IMR-90 (cell line): ENCODE results near the gene SORCS1. TPM values are rescaled to one million over a fixed set of nuclear protein-coding genes. Genes with fewer than 3 reads are reported as not detected.

ENCODE experiments used
- ATAC-seq: fragments of 200-7000 bp; cut with Tn5 transposase; 2 replicates; pipeline ENCODE4 v1.9.1; 2020; ENCODE audit warnings: low read depth, mild to moderate bottlenecking, moderate library complexity
- BruUV-seq: library from RNA; stranded (reverse); fragments of 400-500 nt; replicated peaks from 2 replicates; lab custom pipeline; 2021; lab: Mats Ljungman, UMichigan
- CTCF ChIA-PET: fragments of 300-600 bp; formaldehyde crosslinking; extraction: SDS; loops from one replicate; lab custom pipeline; 2021; ENCODE audit warnings: antibody characterized with exemption; lab: Yijun Ruan, JAX
- POLR2A ChIA-PET: fragments of 300-600 bp; sonication (Branson Sonifier 250); formaldehyde crosslinking; loops from one replicate; lab custom pipeline; 2022; ENCODE audit warnings: antibody characterized with exemption; ENCODE audit not compliant: unreplicated experiment; lab: Charles Lee
- DNase-seq: peaks from one replicate; pipeline ENCODE4 v3.0.0; 2013
- H2AFZ ChIP-seq: replicated peaks from 2 replicates; pipeline ENCODE3; 2013; ENCODE audit warnings: low read length, mild to moderate bottlenecking; ENCODE audit not compliant: poor library complexity
- H2AK5ac ChIP-seq: 2 replicates; pipeline ENCODE4 v1.6.1; 2013; ENCODE audit warnings: low read depth, low read length, inconsistent platforms
- H2AK9ac ChIP-seq: replicated peaks from 2 replicates; pipeline ENCODE3; 2013; ENCODE audit warnings: mild to moderate bottlenecking, low read depth, low read length, moderate library complexity; ENCODE audit not compliant: poor library complexity
- H2BK120ac ChIP-seq: 2 replicates; pipeline ENCODE4 v1.6.1; 2013; ENCODE audit warnings: low read depth, low read length, inconsistent platforms
- H2BK15ac ChIP-seq: 3 replicates; pipeline ENCODE4 v1.6.1; 2013; ENCODE audit warnings: low read depth, low read length, inconsistent platforms
- H2BK20ac ChIP-seq: 2 replicates; pipeline ENCODE4 v1.6.1; 2013; ENCODE audit warnings: low read depth, mild to moderate bottlenecking, inconsistent platforms, low read length, moderate library complexity
- H2BK5ac ChIP-seq: 2 replicates; pipeline ENCODE4 v1.6.1; 2013; ENCODE audit warnings: mild to moderate bottlenecking, low read depth, low read length, inconsistent platforms; ENCODE audit not compliant: poor library complexity, severe bottlenecking
- H3K14ac ChIP-seq: replicated peaks from 2 replicates; pipeline ENCODE4 v1.6.1; 2013; ENCODE audit warnings: low read depth, low read length, inconsistent platforms
- H3K18ac ChIP-seq: 2 replicates; pipeline ENCODE4 v1.6.1; 2013; ENCODE audit warnings: low read depth, low read length, control low read depth
- H3K23ac ChIP-seq: 2 replicates; pipeline ENCODE4 v1.6.1; 2013; ENCODE audit warnings: low read depth, low read length, inconsistent platforms
- H3K27ac ChIP-seq: 2 replicates; pipeline ENCODE4 v1.5.1; 2013; ENCODE audit warnings: mild to moderate bottlenecking, control low read depth, low read length; ENCODE audit not compliant: insufficient read depth
- H3K27me3 ChIP-seq: 2 replicates; pipeline ENCODE4 v1.6.1; 2013; ENCODE audit warnings: low read length; ENCODE audit not compliant: control insufficient read depth, insufficient read depth
- H3K36me3 ChIP-seq: 2 replicates; pipeline ENCODE4 v1.6.1; 2013; ENCODE audit warnings: low read length, mixed read lengths; ENCODE audit not compliant: control insufficient read depth, insufficient read depth
- H3K4ac ChIP-seq: 2 replicates; pipeline ENCODE4 v1.6.1; 2013; ENCODE audit warnings: low read depth, low read length, inconsistent platforms
- H3K4me1 ChIP-seq: 2 replicates; pipeline ENCODE4 v1.6.1; 2013; ENCODE audit warnings: low read length, mixed read lengths; ENCODE audit not compliant: control insufficient read depth, insufficient read depth
- H3K4me2 ChIP-seq: 2 replicates; pipeline ENCODE4 v1.6.1; 2013; ENCODE audit warnings: low read depth, mild to moderate bottlenecking, control low read depth, low read length, moderate library complexity
- H3K4me3 ChIP-seq: 2 replicates; pipeline ENCODE4 v1.5.1; 2013; ENCODE audit warnings: low read depth, mild to moderate bottlenecking, control low read depth, low read length, moderate library complexity; ENCODE audit not compliant: insufficient read depth
- H3K56ac ChIP-seq: 2 replicates; pipeline ENCODE4 v1.6.1; 2013; ENCODE audit warnings: low read length, inconsistent platforms; ENCODE audit not compliant: insufficient read depth; ENCODE audit errors: extremely low read depth
- H3K79me1 ChIP-seq, 2 experiments: 2 replicates each; pipeline ENCODE4 v1.6.1; 2013; ENCODE audit warnings: low read length in 2 of 2, inconsistent platforms in 1 of 2, low read depth in 1 of 2
- H3K9ac ChIP-seq: 2 replicates; pipeline ENCODE4 v1.6.1; 2013; ENCODE audit warnings: low read depth, low read length, control low read depth
- H3K9me1 ChIP-seq: 2 replicates; pipeline ENCODE4 v1.6.1; 2013; ENCODE audit warnings: low read length, inconsistent platforms; ENCODE audit not compliant: insufficient read depth
- H3K9me3 ChIP-seq: 2 replicates; pipeline ENCODE4 v1.6.1; 2013; ENCODE audit warnings: low read length; ENCODE audit not compliant: control insufficient read depth, insufficient read depth
- H4K20me1 ChIP-seq: 2 replicates; pipeline ENCODE4 v1.6.1; 2013; ENCODE audit warnings: low read length, inconsistent platforms; ENCODE audit not compliant: insufficient read depth
- H4K5ac ChIP-seq: 2 replicates; pipeline ENCODE4 v1.6.1; 2013; ENCODE audit warnings: mild to moderate bottlenecking, low read depth, low read length, control low read depth
- H4K8ac ChIP-seq, 2 experiments: 2 replicates each; pipeline ENCODE4 v1.6.1; 2013; ENCODE audit warnings: low read depth in 2 of 2, low read length in 2 of 2, control low read depth in 1 of 2, inconsistent platforms in 1 of 2
- H4K91ac ChIP-seq: 2 replicates; pipeline ENCODE4 v1.6.1; 2013; ENCODE audit warnings: low read depth, low read length, inconsistent platforms; ENCODE audit not compliant: insufficient read depth
- BHLHE40 ChIP-seq: fragments of 150-350 bp; IDR thresholded peaks from 2 replicates; pipeline ENCODE4 v1.6.1; 2016; ENCODE audit warnings: mild to moderate bottlenecking, low read depth, low read length
- CEBPB ChIP-seq: IDR thresholded peaks from 2 replicates; pipeline ENCODE4 v1.6.1; 2012; ENCODE audit warnings: low read depth, low read length, improper control_type of control experiment
- CHD1 ChIP-seq: IDR thresholded peaks from 2 replicates; pipeline ENCODE4 v1.6.1; 2012; ENCODE audit warnings: low read depth, low read length, improper control_type of control experiment
- ELK1 ChIP-seq: fragments of 150-350 bp; IDR thresholded peaks from 2 replicates; pipeline ENCODE4 v1.6.1; 2016; ENCODE audit warnings: low read depth, mild to moderate bottlenecking, low read length, moderate library complexity, borderline replicate concordance
- FOS ChIP-seq: fragments of 150-350 bp; IDR thresholded peaks from 2 replicates; pipeline ENCODE4 v1.6.1; 2016; ENCODE audit warnings: low read depth, low read length
- MAFK ChIP-seq: IDR thresholded peaks from 2 replicates; pipeline ENCODE4 v1.6.1; 2012; ENCODE audit warnings: low read depth, low read length, improper control_type of control experiment
- MAZ ChIP-seq: IDR thresholded peaks from 2 replicates; pipeline ENCODE4 v1.6.1; 2012; ENCODE audit warnings: low read depth, mild to moderate bottlenecking, low read length, improper control_type of control experiment, moderate library complexity, borderline replicate concordance
- MXI1 ChIP-seq: IDR thresholded peaks from 2 replicates; pipeline ENCODE4 v1.6.1; 2012; ENCODE audit warnings: low read depth, mild to moderate bottlenecking, low read length, moderate library complexity, borderline replicate concordance
- NFE2L2 ChIP-seq: fragments of 150-350 bp; IDR thresholded peaks from 2 replicates; pipeline ENCODE4 v1.6.1; 2016; ENCODE audit warnings: low read depth, mild to moderate bottlenecking, low read length
- POLR2A ChIP-seq: IDR thresholded peaks from 2 replicates; pipeline ENCODE4 v1.6.1; 2012; ENCODE audit warnings: mild to moderate bottlenecking, low read depth, low read length
- RAD21 ChIP-seq: IDR thresholded peaks from 2 replicates; pipeline ENCODE4 v1.6.1; 2012; ENCODE audit warnings: low read length, improper control_type of control experiment
- RCOR1 ChIP-seq: IDR thresholded peaks from 2 replicates; pipeline ENCODE4 v1.6.1; 2012; ENCODE audit warnings: mild to moderate bottlenecking, low read length, improper control_type of control experiment; ENCODE audit not compliant: insufficient replicate concordance
- RFX5 ChIP-seq: IDR thresholded peaks from 2 replicates; pipeline ENCODE4 v1.8.0; 2012; ENCODE audit warnings: low read depth, mild to moderate bottlenecking, low read length, moderate library complexity
- SMC3 ChIP-seq: fragments of 150-350 bp; IDR thresholded peaks from 2 replicates; pipeline ENCODE4 v1.6.1; 2016; ENCODE audit warnings: low read depth, mild to moderate bottlenecking, antibody characterized with exemption, low read length, moderate library complexity
- WGBS, 2 experiments: methylation state at CpG; one replicate each; pipeline versions ENCODE4 v1.1.5 to v1.1.7; 2013; ENCODE audit warnings: missing lambda C conversion rate in 2 of 2; ENCODE audit not compliant: insufficient read length in 1 of 2; ENCODE audit errors: extremely low coverage in 2 of 2; 5-methylcytosine and 5-hydroxymethylcytosine counted together
- dilution Hi-C: fragments of 300-500 bp; cut with HindIII; formaldehyde crosslinking; loops from one replicate; pipeline ENCODE4 v1.14.3; 2018; ENCODE audit warnings: low sequenced_read_pairs; ENCODE audit not compliant: unreplicated experiment
- in situ Hi-C: fragments of 300-500 bp; cut with MboI; formaldehyde crosslinking; loops from 3 replicates; pipeline ENCODE4 v1.14.3; 2019; ENCODE audit warnings: low sequenced_read_pairs, inconsistent platforms, mixed read lengths
- intact Hi-C: fragments of 100-400 bp; cut with micrococcal nuclease; formaldehyde crosslinking; loops from 2 replicates; pipeline ENCODE4 v1.10.0; 2022
- polyA plus RNA-seq, 3 experiments: library from polyadenylated mRNA; depleted of rRNA; stranded (reverse); fragments of >200 nt; gene quantifications; 2 replicates each; pipeline ENCODE4 v1.2.3, GENCODE V29; 2012; ENCODE audit warnings: low replicate concordance in 1 of 3
- total RNA-seq: library from RNA; depleted of rRNA; stranded (reverse); fragments of >200 nt; gene quantifications from 2 replicates; pipeline ENCODE4 v1.2.3, GENCODE V29; 2012
- TF ChIP-seq, protein P1 (sequence below): fragments of 150-350 bp; IDR thresholded peaks from 2 replicates; pipeline ENCODE4 v1.6.1; 2017; ENCODE audit warnings: mild to moderate bottlenecking, antibody characterized with exemption, low read length, low read depth
- TF ChIP-seq, protein P2 (sequence below): conservative IDR thresholded peaks from 2 replicates; pipeline ENCODE4 v1.5.1; 2012; ENCODE audit warnings: mild to moderate bottlenecking, low read depth, low read length, improper control_type of control experiment

The SORCS1 gene
- total and polyA plus RNA-seq, 2 of the 4 experiments (the other 2 are of a cell fraction), result under 0.01 TPM; not detected in 1

DNA sequence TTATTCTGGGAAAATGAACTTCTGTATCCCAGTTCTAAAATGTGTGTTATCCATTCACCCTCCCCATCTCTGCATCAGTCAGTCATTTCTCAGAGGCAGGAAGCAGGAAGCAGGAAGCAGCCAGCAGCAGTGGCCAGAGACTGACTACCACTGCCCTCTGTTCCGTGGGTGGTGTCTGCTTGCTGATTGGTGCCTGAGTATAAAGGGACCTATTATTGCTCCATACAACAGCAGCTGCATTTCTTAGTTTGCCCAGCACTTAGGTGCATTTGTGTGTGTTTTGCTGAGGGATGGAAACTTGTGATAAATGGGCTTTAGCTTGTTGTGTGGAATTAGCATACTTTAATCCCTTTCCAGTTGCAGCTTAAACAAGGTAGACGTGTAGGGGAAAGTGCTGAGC, 582.2 kb downstream of the SORCS1 start:
- Histone ChIP-seq H3K4ac (no peak overlapping the region), H2BK15ac (no peak overlapping the region), H3K36me3 (no peaks in the 10 kb centered on the region), H3K4me1 (no peaks in the 10 kb centered on the region; the same call in 1 of the 2 replicates), H3K27me3 (no peaks in the 10 kb centered on the region), H4K91ac (no peak overlapping the region), H2BK20ac (no peak overlapping the region), H3K18ac (no peak overlapping the region), H3K9me1 (no peaks in the 10 kb centered on the region), H3K9me3 (peaks cover 4% of the 10 kb centered on the region; the same call in 1 of the 2 replicates), H2BK120ac (no peak overlapping the region), H3K9ac (no peak overlapping the region), H3K4me2 (no peak overlapping the region), H4K5ac (no peak overlapping the region), H3K56ac (no peak overlapping the region), H3K79me1 (no peaks in the 10 kb centered on the region), H4K8ac (peak overlapping the region; percentile 70 to 80), H4K20me1 (no peaks in the 10 kb centered on the region), H3K27ac (no peak overlapping the region), H2AK5ac (no peak overlapping the region), H3K14ac (no peak overlapping the region; the same call in 1 of the 2 replicates), H2BK5ac (no peak overlapping the region), H2AK9ac (no peak overlapping the region), H2AFZ (peak overlapping the region; percentile 82), H3K4me3 (no peak overlapping the region), H3K23ac (no peak overlapping the region)
- in situ Hi-C loops, result no loop called here
- dilution Hi-C loops, result no loop called here
- ChIA-PET POLR2A (no interaction called here), CTCF (no interaction called here)
- no CpG with 5 or more reads among the region's 2 CpGs for WGBS, 2 experiments
- DNase-seq (peak; percentile 34), ATAC-seq (peak; percentile 40; the same call in 1 of the 2 replicates)
- TF ChIP-seq ELK1 (no peak), MAZ (no peak), NFE2L2 (no peak), CHD1 (no peak), CEBPB (no peak), POLR2A (no peak), RCOR1 (no peak), MXI1 (no peak), BHLHE40 (no peak), SMC3 (no peak), RAD21 (no peak), MAFK (no peak), FOS (no peak), RFX5 (no peak)
- TF ChIP-seq, protein P1, sequence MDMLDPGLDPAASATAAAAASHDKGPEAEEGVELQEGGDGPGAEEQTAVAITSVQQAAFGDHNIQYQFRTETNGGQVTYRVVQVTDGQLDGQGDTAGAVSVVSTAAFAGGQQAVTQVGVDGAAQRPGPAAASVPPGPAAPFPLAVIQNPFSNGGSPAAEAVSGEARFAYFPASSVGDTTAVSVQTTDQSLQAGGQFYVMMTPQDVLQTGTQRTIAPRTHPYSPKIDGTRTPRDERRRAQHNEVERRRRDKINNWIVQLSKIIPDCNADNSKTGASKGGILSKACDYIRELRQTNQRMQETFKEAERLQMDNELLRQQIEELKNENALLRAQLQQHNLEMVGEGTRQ, result no peak
- TF ChIP-seq, protein P2, sequence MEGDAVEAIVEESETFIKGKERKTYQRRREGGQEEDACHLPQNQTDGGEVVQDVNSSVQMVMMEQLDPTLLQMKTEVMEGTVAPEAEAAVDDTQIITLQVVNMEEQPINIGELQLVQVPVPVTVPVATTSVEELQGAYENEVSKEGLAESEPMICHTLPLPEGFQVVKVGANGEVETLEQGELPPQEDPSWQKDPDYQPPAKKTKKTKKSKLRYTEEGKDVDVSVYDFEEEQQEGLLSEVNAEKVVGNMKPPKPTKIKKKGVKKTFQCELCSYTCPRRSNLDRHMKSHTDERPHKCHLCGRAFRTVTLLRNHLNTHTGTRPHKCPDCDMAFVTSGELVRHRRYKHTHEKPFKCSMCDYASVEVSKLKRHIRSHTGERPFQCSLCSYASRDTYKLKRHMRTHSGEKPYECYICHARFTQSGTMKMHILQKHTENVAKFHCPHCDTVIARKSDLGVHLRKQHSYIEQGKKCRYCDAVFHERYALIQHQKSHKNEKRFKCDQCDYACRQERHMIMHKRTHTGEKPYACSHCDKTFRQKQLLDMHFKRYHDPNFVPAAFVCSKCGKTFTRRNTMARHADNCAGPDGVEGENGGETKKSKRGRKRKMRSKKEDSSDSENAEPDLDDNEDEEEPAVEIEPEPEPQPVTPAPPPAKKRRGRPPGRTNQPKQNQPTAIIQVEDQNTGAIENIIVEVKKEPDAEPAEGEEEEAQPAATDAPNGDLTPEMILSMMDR, result no peak
- no TSS peak for BruUV-seq
- intact Hi-C loops, result no loop called here
